GM19238 (cell line): Measurements from ENCODE around the gene ZNF562.
A peak's percentile ranks its signal among the peaks of the same experiment; 100 is the strongest.

Source experiments
- DNase-seq: peaks from one replicate; pipeline ENCODE4 v3.0.0; 2011; ENCODE audit warnings: low spot score; ENCODE audit not compliant: insufficient read length

The ZNF562 gene

GRCh38 chr19:9644472-9644871, 30.4 kb downstream of the ZNF562 start:
- DNase-seq: no peak

GRCh38 chr19:9641810-9642209, 33.1 kb downstream of the ZNF562 start:
- DNase-seq: no peak

- DNase-seq: no peak
These were observed 33.9 kb downstream of the ZNF562 start for GRCh38 chr19:9640956-9641355.

- DNase-seq: no peak
These were observed 38.9 kb downstream of the ZNF562 start for GRCh38 chr19:9636018-9636417.

- DNase-seq: no peak
These were observed 47.0 kb downstream of the ZNF562 start for GRCh38 chr19:9627856-9628255.

GRCh38 chr19:9622531-9622930, 52.4 kb downstream of the ZNF562 start:
- DNase-seq: no peak

GRCh38 chr19:9621156-9622037, 53.5 kb downstream of the ZNF562 start, which contains the start of gene ZNF561:
ZNF561 (minus strand) TSS chr19:9621232; CDS start chr19:9619456, 1,776 bp downstream.
- peak; percentile 65 for DNase-seq

- DNase-seq: no peak
These were observed 54.1 kb downstream of the ZNF562 start for GRCh38 chr19:9620842-9621155.

GRCh38 chr19:9615844-9616243, 59.1 kb downstream of the ZNF562 start:
- DNase-seq: no peak

- no peak for DNase-seq
These were observed 64.3 kb downstream of the ZNF562 start for GRCh38 chr19:9610484-9611113.

GRCh38 chr19:9608912-9609311, 66.0 kb downstream of the ZNF562 start:
- no peak for DNase-seq

GRCh38 chr19:9597027-9597426, 77.9 kb downstream of the ZNF562 start:
- DNase-seq: no peak
